H1 (cell line): ENCODE measurements around the gene PLEKHG3. TPM values are rescaled to one million over a fixed set of nuclear protein-coding genes. Genes with fewer than 3 reads are reported as not detected.
A peak's percentile ranks its signal among the peaks of the same experiment; 100 is the strongest.

ENCODE experiments used
- CTCF ChIA-PET: fragments of 300-600 bp; sonication (Branson Sonifier 250); formaldehyde crosslinking; loops from one replicate; lab custom pipeline; 2021; ENCODE audit not compliant: partially characterized antibody; lab: Charles Lee
- POLR2A ChIA-PET: fragments of 300-600 bp; sonication (Branson Sonifier 250); formaldehyde crosslinking; loops from one replicate; lab custom pipeline; 2021; ENCODE audit warnings: inconsistent platforms; ENCODE audit not compliant: partially characterized antibody; lab: Charles Lee
- DNase-seq, 2 experiments: peaks; one replicate each; pipeline versions ENCODE4 v3.0.0 to v3.0.0-alpha.2; 2010 to 2022; ENCODE audit warnings: low spot score in 2 of 2, low read depth in 1 of 2, mixed read lengths in 1 of 2
- FAIRE-seq: peaks from 2 replicates; lab custom pipeline; 2011; peaks lifted over from hg19 to GRCh38; lab: Jason Lieb, UNC
- H2AFZ ChIP-seq: 2 replicates; pipeline ENCODE4 v1.8.1; 2012; ENCODE audit warnings: low read length, inconsistent platforms
- H2AK5ac ChIP-seq: 2 replicates; pipeline ENCODE4 v1.6.1; 2013; ENCODE audit warnings: low read depth, low read length
- H2BK120ac ChIP-seq: replicated peaks from 2 replicates; pipeline ENCODE3; 2013; ENCODE audit warnings: low read depth, low read length, inconsistent platforms
- H2BK12ac ChIP-seq: 2 replicates; pipeline ENCODE4 v1.6.1; 2013; ENCODE audit warnings: low read depth, low read length
- H2BK15ac ChIP-seq: 2 replicates; pipeline ENCODE4 v1.6.1; 2013; ENCODE audit warnings: low read length
- H2BK20ac ChIP-seq: 2 replicates; pipeline ENCODE4 v1.6.1; 2013; ENCODE audit warnings: low read length
- H2BK5ac ChIP-seq: 2 replicates; pipeline ENCODE4 v1.6.1; 2013; ENCODE audit warnings: low read depth, low read length
- H3K14ac ChIP-seq: 2 replicates; pipeline ENCODE4 v1.6.1; 2013; ENCODE audit warnings: inconsistent platforms; ENCODE audit not compliant: insufficient read length
- H3K18ac ChIP-seq: 2 replicates; pipeline ENCODE4 v1.6.1; 2013; ENCODE audit warnings: low read length; ENCODE audit errors: extremely low read depth
- H3K23ac ChIP-seq: 2 replicates; pipeline ENCODE4 v1.6.1; 2013; ENCODE audit warnings: inconsistent platforms; ENCODE audit not compliant: insufficient read length
- H3K23me2 ChIP-seq: 2 replicates; pipeline ENCODE4 v1.6.1; 2013; ENCODE audit warnings: low read depth, low read length
- H3K27ac ChIP-seq: 2 replicates; pipeline ENCODE4 v1.6.1; 2011; ENCODE audit warnings: low read depth, low read length, inconsistent platforms
- H3K27me3 ChIP-seq, 4 experiments: replicated peaks in 1 of 4; 1 replicate in 1 of 4; 2 replicates in 3 of 4; pipeline versions ENCODE4 v1.6.1 to v1.8.1; 2011 to 2013; ENCODE audit warnings: low read length in 3 of 4, mild to moderate bottlenecking in 3 of 4, inconsistent platforms in 2 of 4, mixed read lengths in 2 of 4, moderate library complexity in 1 of 4; ENCODE audit not compliant: control insufficient read depth in 3 of 4, insufficient read depth in 3 of 4; ENCODE audit errors: extremely low read depth in 1 of 4
- H3K36me3 ChIP-seq, 4 experiments: 2 replicates each; pipeline versions ENCODE4 v1.6.1 to v1.8.1; 2011 to 2013; ENCODE audit warnings: mild to moderate bottlenecking in 4 of 4, low read length in 3 of 4, moderate library complexity in 2 of 4, control low read depth in 1 of 4, inconsistent platforms in 1 of 4; ENCODE audit not compliant: insufficient read depth in 4 of 4, control insufficient read depth in 2 of 4
- H3K4ac ChIP-seq: replicated peaks from 2 replicates; pipeline ENCODE3; 2013; ENCODE audit warnings: low read length, low read depth, mixed read lengths, inconsistent platforms; ENCODE audit not compliant: insufficient read length
- H3K4me1 ChIP-seq, 4 experiments: replicated peaks in 1 of 4; 1 replicate in 1 of 4; 2 replicates in 3 of 4; pipeline versions ENCODE4 v1.6.1 to v1.8.1; 2011 to 2013; ENCODE audit warnings: low read length in 3 of 4, inconsistent platforms in 2 of 4, mixed read lengths in 1 of 4; ENCODE audit not compliant: insufficient read depth in 4 of 4, control insufficient read depth in 3 of 4
- H3K4me2 ChIP-seq, 2 experiments: 2 replicates each; pipeline versions ENCODE4 v1.6.1 to v1.8.1; 2011 to 2013; ENCODE audit warnings: low read depth in 2 of 2, low read length in 2 of 2, control low read depth in 1 of 2, inconsistent platforms in 1 of 2, mild to moderate bottlenecking in 1 of 2; ENCODE audit not compliant: insufficient read depth in 1 of 2
- H3K4me3 ChIP-seq, 4 experiments: fragments of 200-600, 300-600 bp in 1 of 4; sonication (generic), shearing (Covaris generic), sonication (Bioruptor Twin) in 1 of 4; 2 replicates each; pipeline versions ENCODE4 v1.5.1 to v1.8.1; 2011 to 2016; ENCODE audit warnings: low read length in 4 of 4, low read depth in 3 of 4, control low read depth in 2 of 4, inconsistent platforms in 2 of 4, mild to moderate bottlenecking in 2 of 4, mixed read lengths in 1 of 4, moderate library complexity in 1 of 4; ENCODE audit not compliant: insufficient read depth in 2 of 4; ENCODE audit errors: extremely low read depth in 1 of 4
- H3K56ac ChIP-seq: replicated peaks from 2 replicates; pipeline ENCODE3; 2013; ENCODE audit warnings: low read depth, mild to moderate bottlenecking, mixed read lengths, low read length, inconsistent platforms; ENCODE audit not compliant: insufficient read length
- H3K79me1 ChIP-seq: 2 replicates; pipeline ENCODE4 v1.6.1; 2013; ENCODE audit warnings: low read depth, low read length, control low read depth
- H3K79me2 ChIP-seq, 2 experiments: 2 replicates each; pipeline versions ENCODE4 v1.6.1 to v1.8.1; 2012 to 2013; ENCODE audit warnings: low read length in 2 of 2, mild to moderate bottlenecking in 2 of 2, inconsistent platforms in 1 of 2; ENCODE audit not compliant: insufficient read depth in 2 of 2, control insufficient read depth in 1 of 2
- H3K9ac ChIP-seq, 4 experiments: replicated peaks in 1 of 4; 1 replicate in 1 of 4; 2 replicates in 3 of 4; pipeline versions ENCODE4 v1.6.1 to v1.8.1; 2011 to 2013; ENCODE audit warnings: low read depth in 3 of 4, low read length in 3 of 4, control low read depth in 2 of 4, mild to moderate bottlenecking in 2 of 4, moderate library complexity in 2 of 4, inconsistent platforms in 1 of 4; ENCODE audit errors: extremely low read depth in 1 of 4
- H3K9me3 ChIP-seq, 2 experiments: 2 replicates each; pipeline versions ENCODE4 v1.6.1 to v1.8.1; 2012 to 2013; ENCODE audit warnings: mild to moderate bottlenecking in 2 of 2, moderate library complexity in 2 of 2, control low read depth in 1 of 2, inconsistent platforms in 1 of 2, low read depth in 1 of 2, low read length in 1 of 2, mixed read lengths in 1 of 2; ENCODE audit not compliant: insufficient read depth in 2 of 2
- H4K20me1 ChIP-seq, 2 experiments: replicated peaks in 1 of 2; 2 replicates each; pipeline versions ENCODE3 to v1.8.1; 2011 to 2013; ENCODE audit warnings: inconsistent platforms in 2 of 2, low read length in 2 of 2, mild to moderate bottlenecking in 1 of 2; ENCODE audit not compliant: insufficient read depth in 2 of 2, control insufficient read depth in 1 of 2
- H4K5ac ChIP-seq: 2 replicates; pipeline ENCODE4 v1.6.1; 2013; ENCODE audit warnings: low read length, low read depth, mixed read lengths, inconsistent platforms; ENCODE audit not compliant: insufficient read length
- H4K8ac ChIP-seq: 2 replicates; pipeline ENCODE4 v1.8.0; 2013; ENCODE audit warnings: mild to moderate bottlenecking, moderate library complexity, low read length, inconsistent platforms; ENCODE audit not compliant: insufficient read depth; ENCODE audit errors: extremely low read depth
- H4K91ac ChIP-seq: replicated peaks from 2 replicates; pipeline ENCODE3; 2013; ENCODE audit warnings: low read length, mixed read lengths, inconsistent platforms; ENCODE audit not compliant: insufficient read length
- GABPA ChIP-seq: IDR thresholded peaks from 2 replicates; pipeline ENCODE4 v1.6.1; 2011; ENCODE audit warnings: mild to moderate bottlenecking, low read length, moderate library complexity, borderline replicate concordance; ENCODE audit not compliant: insufficient read depth
- JUN ChIP-seq: IDR thresholded peaks from 2 replicates; pipeline ENCODE4 v1.6.1; 2011; ENCODE audit warnings: low read depth, mild to moderate bottlenecking, improper control_type of control experiment, low read length
- JUND ChIP-seq: IDR thresholded peaks from 2 replicates; pipeline ENCODE4 v1.6.1; 2011; ENCODE audit warnings: mild to moderate bottlenecking, improper control_type of control experiment, low read length
- RAD21 ChIP-seq, 2 experiments: IDR thresholded peaks in 1 of 2; conservative IDR thresholded peaks in 1 of 2; 2 replicates each; pipeline ENCODE4 v1.6.1; 2011; ENCODE audit warnings: low read depth in 2 of 2, low read length in 2 of 2, improper control_type of control experiment in 1 of 2, inconsistent platforms in 1 of 2, mild to moderate bottlenecking in 1 of 2, moderate library complexity in 1 of 2
- WGBS, 2 experiments: shearing (Covaris generic) in 1 of 2; methylation state at CpG; one replicate each; pipeline versions ENCODE4 v1.1.6 to v1.1.7; 2013 to 2015; ENCODE audit warnings: low lambda C conversion rate in 2 of 2, mixed read lengths in 2 of 2, inconsistent platforms in 1 of 2, low coverage in 1 of 2, missing lambda C conversion rate in 1 of 2; ENCODE audit not compliant: insufficient replicate concordance in 2 of 2, insufficient coverage in 1 of 2, insufficient read length in 1 of 2; ENCODE audit errors: extremely low coverage in 1 of 2, missing lambda C conversion rate in 1 of 2; 5-methylcytosine and 5-hydroxymethylcytosine counted together
- polyA plus RNA-seq, 7 experiments: library from polyadenylated mRNA; depleted of rRNA in 3 of 7; stranded (reverse) in 5 of 7; unstranded in 2 of 7; fragments of >200 nt in 5 of 7; fragments of 200-250 nt in 2 of 7; gene quantifications; 1 replicate in 5 of 7; 2 replicates in 1 of 7; 4 replicates in 1 of 7; pipeline versions ENCODE4 v1.2.1 to v1.2.3, GENCODE V29; 2011 to 2013; ENCODE audit warnings: missing spikeins in 2 of 7, mixed read lengths in 2 of 7
- total RNA-seq: library from RNA; stranded (reverse); fragmentation: NEBNext Ultra II Directional; extraction: Animal tissue kit (Norgen Biotek cat#: 25700); gene quantifications from 2 replicates; pipeline ENCODE4 v1.2.1, GENCODE V29; 2021
- TF ChIP-seq, protein P1 (sequence below), 3 experiments: IDR thresholded peaks; 1 replicate in 2 of 3; 2 replicates in 1 of 3; pipeline versions ENCODE4 v1.5.1 to v1.6.1; 2011; ENCODE audit warnings: low read length in 3 of 3, mild to moderate bottlenecking in 3 of 3, inconsistent platforms in 2 of 3, low read depth in 1 of 3, moderate library complexity in 1 of 3; ENCODE audit not compliant: insufficient read depth in 1 of 3; ENCODE audit errors: control extremely low read depth in 1 of 3
- TF ChIP-seq, protein P2 (sequence below): IDR thresholded peaks from 2 replicates; pipeline ENCODE4 v1.6.1; 2012; ENCODE audit warnings: inconsistent platforms

PLEKHG3 gene
- total and polyA plus RNA-seq, 2 of the 8 experiments (the other 6 are each of a cell fraction or from before 2014, with no cell fraction given) = 43.4 to 90.6 TPM

DNA sequence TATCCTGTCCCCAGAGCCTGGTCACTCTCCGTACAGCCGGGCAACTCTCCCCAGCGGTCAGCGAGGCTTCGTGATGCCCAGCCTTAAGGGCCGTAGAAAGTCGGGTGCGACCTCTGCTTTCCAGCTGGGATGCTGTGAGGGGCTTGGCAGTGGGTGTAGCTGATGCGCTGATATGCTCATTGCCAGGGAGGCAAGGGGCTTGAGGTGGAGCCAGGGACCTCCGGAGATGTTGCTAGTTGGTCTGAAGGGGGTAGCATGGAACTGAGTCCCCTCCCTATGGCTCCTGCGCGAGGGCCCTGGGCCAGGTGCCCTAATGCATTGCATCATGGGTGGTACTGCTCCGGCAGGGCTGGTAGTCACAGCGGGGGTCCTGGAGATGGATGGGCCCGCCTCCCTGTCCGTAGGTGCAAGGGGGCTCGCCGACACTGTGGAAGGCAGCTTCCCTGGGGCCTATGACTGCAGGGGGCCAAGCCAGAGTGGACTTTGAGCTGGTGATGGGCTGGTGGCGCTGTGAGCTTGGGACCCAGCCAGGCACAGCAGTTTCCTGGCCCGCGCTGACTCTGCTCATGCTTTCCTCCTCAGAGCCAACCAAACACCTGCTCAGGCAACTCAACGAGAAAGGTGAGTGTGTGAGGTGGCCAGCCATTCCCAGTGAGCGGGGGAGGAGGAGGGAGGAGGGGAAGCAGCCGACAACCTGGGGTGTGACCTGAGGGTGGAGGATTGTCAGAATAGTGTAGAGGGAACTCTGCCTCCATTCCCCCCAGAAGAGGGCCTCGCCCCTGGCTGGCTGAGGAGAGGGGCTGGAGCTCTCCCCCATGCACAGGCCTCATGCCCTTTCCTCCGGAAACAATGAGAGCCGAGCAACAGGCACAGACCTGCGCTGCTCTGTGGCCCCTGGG, 32.3 kb downstream of the PLEKHG3 start:
- Histone ChIP-seq H3K27ac (no peak overlapping the region), H3K18ac (no peak overlapping the region; the same call in 1 of the 2 replicates), H4K91ac (peak overlapping the region; percentile 54), H3K9me3 (no peaks in the 10 kb centered on the region), H3K36me3 (peaks cover 27 to 51% (median 48%) of the 10 kb centered on the region in 4 experiments; a peak in 7 of 8 replicates), H2AFZ (no peak overlapping the region), H3K23ac (no peak overlapping the region), H4K20me1 (peaks cover 8 to 9% of the 10 kb centered on the region in 2 experiments), H3K4ac (no peak overlapping the region), H3K4me1 (peaks cover 0 to 13% (median 6%) of the 10 kb centered on the region in 4 experiments; a peak in 6 of 7 replicates), H3K9ac (no peak overlapping the region), H2BK20ac (no peak overlapping the region), H2BK15ac (no peak overlapping the region), H3K56ac (peak overlapping the region; percentile 39), H3K27me3 (no peaks in the 10 kb centered on the region), H4K5ac (no peak overlapping the region), H2BK120ac (no peak overlapping the region), H3K4me3 (no peak overlapping the region), H2BK12ac (no peak overlapping the region), H3K14ac (no peak overlapping the region), H4K8ac (no peak overlapping the region), H3K4me2 (no peak overlapping the region), H3K79me2 (peaks cover 0 to 15% of the 10 kb centered on the region in 2 experiments; a peak in 1 of 4 replicates), H2BK5ac (no peak overlapping the region), H3K79me1 (no peaks in the 10 kb centered on the region; the same call in 1 of the 2 replicates), H2AK5ac (no peak overlapping the region), H3K23me2 (no peaks in the 10 kb centered on the region)
- 88% methylated on average over 26 of the region's 28 CpGs; no CpG with 5 or more reads in 1 of the 2 experiments for WGBS, 2 experiments
- FAIRE-seq = no peak
- DNase-seq = peak in 1 of 2 experiments; percentile 62
- POLR2A ChIA-PET = interaction anchor here (1.0 to 1.9 kb wide), 3 partner anchors 9 to 349 kb away, joined by 3 to 7 read pairs (median 5); partner anchors contain the start of gene MTHFD1
- CTCF ChIA-PET = interaction anchor here (0.6 to 2.8 kb wide), 28 partner anchors 10 to 163 kb away, joined by 3 to 19 read pairs (median 4); no protein-coding TSS in a partner anchor
- TF ChIP-seq, protein P1, sequence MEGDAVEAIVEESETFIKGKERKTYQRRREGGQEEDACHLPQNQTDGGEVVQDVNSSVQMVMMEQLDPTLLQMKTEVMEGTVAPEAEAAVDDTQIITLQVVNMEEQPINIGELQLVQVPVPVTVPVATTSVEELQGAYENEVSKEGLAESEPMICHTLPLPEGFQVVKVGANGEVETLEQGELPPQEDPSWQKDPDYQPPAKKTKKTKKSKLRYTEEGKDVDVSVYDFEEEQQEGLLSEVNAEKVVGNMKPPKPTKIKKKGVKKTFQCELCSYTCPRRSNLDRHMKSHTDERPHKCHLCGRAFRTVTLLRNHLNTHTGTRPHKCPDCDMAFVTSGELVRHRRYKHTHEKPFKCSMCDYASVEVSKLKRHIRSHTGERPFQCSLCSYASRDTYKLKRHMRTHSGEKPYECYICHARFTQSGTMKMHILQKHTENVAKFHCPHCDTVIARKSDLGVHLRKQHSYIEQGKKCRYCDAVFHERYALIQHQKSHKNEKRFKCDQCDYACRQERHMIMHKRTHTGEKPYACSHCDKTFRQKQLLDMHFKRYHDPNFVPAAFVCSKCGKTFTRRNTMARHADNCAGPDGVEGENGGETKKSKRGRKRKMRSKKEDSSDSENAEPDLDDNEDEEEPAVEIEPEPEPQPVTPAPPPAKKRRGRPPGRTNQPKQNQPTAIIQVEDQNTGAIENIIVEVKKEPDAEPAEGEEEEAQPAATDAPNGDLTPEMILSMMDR (IDR thresholded peaks at IDR 0.05; ENCODE audit: control extremely low read depth in 1 of 3, insufficient read depth in 1 of 3, low read depth in 1 of 3, low read length in 3 of 3) = peak; percentile 59 to 66 (median 63)
- TF ChIP-seq RAD21 (IDR thresholded peaks at IDR 0.05 in 1 of 2, conservative IDR thresholded peaks at IDR 0.05 in 1 of 2; ENCODE audit: low read depth in 2 of 2, low read length in 2 of 2) (peak; percentile 38 to 60; a peak in 3 of 4 replicates), GABPA (no peak), JUND (no peak), JUN (no peak)
- TF ChIP-seq, protein P2, sequence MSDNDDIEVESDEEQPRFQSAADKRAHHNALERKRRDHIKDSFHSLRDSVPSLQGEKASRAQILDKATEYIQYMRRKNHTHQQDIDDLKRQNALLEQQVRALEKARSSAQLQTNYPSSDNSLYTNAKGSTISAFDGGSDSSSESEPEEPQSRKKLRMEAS = no peak
